Measurements from ENCODE around the gene SCYGR3.
A peak's percentile ranks its signal among the peaks of the same experiment; 100 is the strongest.
"Not testable (repeated sequence)": the region's sequence is repeated elsewhere in the genome, so short reads cannot be mapped to it uniquely, and the experiment has no call there.

The SCYGR3 gene

DNA sequence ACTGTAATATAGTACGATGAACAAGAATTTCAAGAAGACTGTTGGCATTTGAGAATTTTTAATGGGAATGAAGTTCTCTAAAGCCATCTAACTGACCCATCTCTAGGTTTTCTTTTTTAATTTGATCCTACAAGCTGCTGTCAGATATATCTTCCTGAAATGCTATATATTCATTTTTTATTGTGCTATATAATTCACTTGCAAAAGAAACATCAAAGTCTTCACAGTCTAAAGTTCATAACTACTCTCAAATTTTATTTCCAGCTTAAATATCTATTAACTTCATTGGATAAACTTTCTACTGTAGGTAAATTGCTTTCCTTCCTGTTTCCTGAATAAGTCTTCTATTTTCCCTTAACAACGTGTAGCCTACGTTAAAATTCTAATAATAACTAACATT, 12.3 kb downstream of the SCYGR3 start:
- no peak overlapping the region for H2AFZ ChIP-seq (ENCODE audit: low read depth, low read length)
- H2BK15ac ChIP-seq (ENCODE audit: low read depth, poor library complexity, severe bottlenecking): no peak overlapping the region
- no peaks in the 10 kb centered on the region for H3K79me1 ChIP-seq (replicated peaks; ENCODE audit: low read length, poor library complexity, severe bottlenecking)
- H2BK12ac ChIP-seq (ENCODE audit: low read length in 2 of 2): no peak overlapping the region
- H2BK120ac ChIP-seq (ENCODE audit: low read depth, low read length): no peak overlapping the region
- no peak overlapping the region for H3K9ac ChIP-seq (ENCODE audit: low read length)
- no peaks in the 10 kb centered on the region for H3K36me3 ChIP-seq (ENCODE audit: control insufficient read depth in 1 of 2, insufficient read depth in 2 of 2, low read depth in 1 of 2, low read length in 2 of 2)
- no peak overlapping the region for H3K14ac ChIP-seq (ENCODE audit: low read length in 2 of 2)
- H4K8ac ChIP-seq (ENCODE audit: low read length): no peak overlapping the region
- H3K18ac ChIP-seq (ENCODE audit: low read depth in 1 of 2, low read length in 2 of 2): no peak overlapping the region
- no peak overlapping the region for H3K4ac ChIP-seq (ENCODE audit: low read depth in 1 of 2, low read length in 2 of 2)
- no peak overlapping the region for H2BK5ac ChIP-seq (ENCODE audit: low read depth, low read length, poor library complexity, severe bottlenecking)
- H3K23ac ChIP-seq (ENCODE audit: low read length in 2 of 2): no peak overlapping the region
- no peak overlapping the region for H4K91ac ChIP-seq (ENCODE audit: low read length)
- no peak overlapping the region for H2AK5ac ChIP-seq (ENCODE audit: low read length, severe bottlenecking)
- no peaks in the 10 kb centered on the region for H3K27me3 ChIP-seq (ENCODE audit: control insufficient read depth in 1 of 2, insufficient read depth in 1 of 2, low read length in 2 of 2)
- no peak overlapping the region for H3K4me3 ChIP-seq (ENCODE audit: insufficient read depth in 1 of 2, low read depth in 1 of 2, low read length in 2 of 2)
- no peak for DNase-seq
- no peak overlapping the region for H3K27ac ChIP-seq (ENCODE audit: low read length, poor library complexity, severe bottlenecking)
- WGBS: no CpG with 5 or more reads among the region's 3 CpGs
- no peaks in the 10 kb centered on the region for H3K9me3 ChIP-seq (ENCODE audit: control insufficient read depth, low read length)
- no peak overlapping the region for H3K4me2 ChIP-seq (ENCODE audit: low read length, poor library complexity, severe bottlenecking)
- H3K4me1 ChIP-seq (ENCODE audit: control insufficient read depth, insufficient read depth, low read depth, low read length): peaks cover 2% of the 10 kb centered on the region

DNA sequence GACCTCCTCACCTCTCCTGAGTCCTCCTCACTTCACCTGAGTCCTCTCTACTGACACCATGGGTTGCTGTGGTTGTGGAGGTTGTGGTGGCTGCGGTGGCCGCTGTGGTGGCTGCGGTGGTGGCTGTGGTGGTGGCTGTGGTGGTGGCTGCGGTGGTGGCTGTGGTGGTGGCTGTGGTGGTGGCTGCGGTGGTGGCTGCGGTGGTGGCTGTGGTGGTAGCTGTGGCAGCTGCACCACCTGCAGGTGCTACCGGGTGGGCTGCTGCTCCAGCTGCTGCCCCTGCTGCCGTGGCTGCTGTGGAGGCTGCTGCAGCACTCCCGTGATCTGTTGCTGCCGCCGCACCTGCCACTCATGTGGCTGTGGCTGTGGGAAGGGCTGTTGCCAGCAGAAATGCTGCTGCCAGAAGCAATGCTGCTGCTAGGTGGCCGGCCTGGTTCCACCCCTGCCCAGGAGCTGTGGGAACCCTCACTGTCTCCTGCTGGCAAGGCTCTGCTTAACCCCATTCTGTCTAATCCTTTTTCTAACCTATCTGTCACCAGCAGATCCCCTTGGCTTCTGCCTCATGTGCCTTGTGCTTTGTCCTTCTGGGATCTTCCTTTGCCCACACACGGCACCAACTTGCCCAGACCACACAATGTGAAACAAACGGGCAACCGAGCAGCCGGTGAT, 15.7 kb downstream of the SCYGR3 start, which contains the start of gene SCYGR2:
SCYGR2 (plus strand) TSS at position 59 of the 669 bp plus-strand sequence; CDS start at position 59, 0 bp downstream.
- not testable (repeated sequence) for H4K91ac ChIP-seq (ENCODE audit: low read length); H2AK5ac ChIP-seq (ENCODE audit: low read length, severe bottlenecking); H3K4me3 ChIP-seq (ENCODE audit: insufficient read depth in 1 of 2, low read depth in 1 of 2, low read length in 2 of 2); H2BK15ac ChIP-seq (ENCODE audit: low read depth, poor library complexity, severe bottlenecking); H3K27ac ChIP-seq (ENCODE audit: low read length, poor library complexity, severe bottlenecking); H3K23ac ChIP-seq (ENCODE audit: low read length in 2 of 2); H3K18ac ChIP-seq (ENCODE audit: low read depth in 1 of 2, low read length in 2 of 2); H3K27me3 ChIP-seq (ENCODE audit: control insufficient read depth in 1 of 2, insufficient read depth in 1 of 2, low read length in 2 of 2); H2BK120ac ChIP-seq (ENCODE audit: low read depth, low read length); DNase-seq; H3K4me1 ChIP-seq (ENCODE audit: control insufficient read depth, insufficient read depth, low read depth, low read length); H2BK12ac ChIP-seq (ENCODE audit: low read length in 2 of 2); H3K9ac ChIP-seq (ENCODE audit: low read length); H3K4ac ChIP-seq (ENCODE audit: low read depth in 1 of 2, low read length in 2 of 2); H4K8ac ChIP-seq (ENCODE audit: low read length); H3K36me3 ChIP-seq (ENCODE audit: control insufficient read depth in 1 of 2, insufficient read depth in 2 of 2, low read depth in 1 of 2, low read length in 2 of 2); H3K79me1 ChIP-seq (replicated peaks; ENCODE audit: low read length, poor library complexity, severe bottlenecking); H3K9me3 ChIP-seq (ENCODE audit: control insufficient read depth, low read length); H2BK5ac ChIP-seq (ENCODE audit: low read depth, low read length, poor library complexity, severe bottlenecking); H3K4me2 ChIP-seq (ENCODE audit: low read length, poor library complexity, severe bottlenecking)
- peak within 1 kb of the TSS; percentile 31 for H2AFZ ChIP-seq (ENCODE audit: low read depth, low read length)
- H3K14ac ChIP-seq (ENCODE audit: low read length in 2 of 2): peak within 1 kb of the TSS in 1 of 2 experiments; percentile 75
- WGBS: 88% methylated on average over 9 of the region's 16 CpGs

DNA sequence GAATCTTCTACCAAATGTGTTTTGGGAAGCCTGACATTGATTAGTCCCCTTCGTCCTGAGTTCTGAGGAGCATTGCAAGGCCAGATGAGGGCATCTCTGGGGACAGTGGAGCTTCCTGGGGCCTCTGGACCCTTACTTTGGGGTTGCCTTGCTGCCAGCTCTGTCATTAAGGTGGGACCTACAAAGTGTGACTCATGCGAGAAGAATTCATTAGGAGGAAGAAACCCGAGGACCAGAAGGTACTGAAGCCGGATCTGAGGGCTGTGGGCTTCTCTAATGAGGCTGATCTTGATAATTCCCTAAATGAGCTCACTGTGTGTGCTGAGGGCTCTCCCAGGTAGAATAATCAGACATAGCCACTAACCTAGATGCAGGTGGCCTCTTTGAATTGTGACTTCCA, 16.6 kb downstream of the SCYGR3 start:
- Histone ChIP-seq H4K8ac (ENCODE audit: low read length) (no peak overlapping the region), H3K4me1 (ENCODE audit: control insufficient read depth, insufficient read depth, low read depth, low read length) (peaks cover 2% of the 10 kb centered on the region), H3K36me3 (ENCODE audit: control insufficient read depth in 1 of 2, insufficient read depth in 2 of 2, low read depth in 1 of 2, low read length in 2 of 2) (no peaks in the 10 kb centered on the region), H2BK15ac (ENCODE audit: low read depth, poor library complexity, severe bottlenecking) (no peak overlapping the region), H3K4ac (ENCODE audit: low read depth in 1 of 2, low read length in 2 of 2) (no peak overlapping the region), H3K23ac (ENCODE audit: low read length in 2 of 2) (no peak overlapping the region), H3K9ac (ENCODE audit: low read length) (no peak overlapping the region), H2BK12ac (ENCODE audit: low read length in 2 of 2) (no peak overlapping the region), H3K27ac (ENCODE audit: low read length, poor library complexity, severe bottlenecking) (no peak overlapping the region), H3K4me2 (ENCODE audit: low read length, poor library complexity, severe bottlenecking) (no peak overlapping the region), H3K27me3 (ENCODE audit: control insufficient read depth in 1 of 2, insufficient read depth in 1 of 2, low read length in 2 of 2) (no peaks in the 10 kb centered on the region), H4K91ac (ENCODE audit: low read length) (no peak overlapping the region), H3K4me3 (ENCODE audit: insufficient read depth in 1 of 2, low read depth in 1 of 2, low read length in 2 of 2) (no peak overlapping the region), H2BK120ac (ENCODE audit: low read depth, low read length) (no peak overlapping the region), H3K79me1 (replicated peaks; ENCODE audit: low read length, poor library complexity, severe bottlenecking) (no peaks in the 10 kb centered on the region), H2AFZ (ENCODE audit: low read depth, low read length) (no peak overlapping the region), H3K18ac (ENCODE audit: low read depth in 1 of 2, low read length in 2 of 2) (no peak overlapping the region), H3K9me3 (ENCODE audit: control insufficient read depth, low read length) (no peaks in the 10 kb centered on the region), H2AK5ac (ENCODE audit: low read length, severe bottlenecking) (no peak overlapping the region), H2BK5ac (ENCODE audit: low read depth, low read length, poor library complexity, severe bottlenecking) (no peak overlapping the region), H3K14ac (ENCODE audit: low read length in 2 of 2) (no peak overlapping the region)
- 42% methylated on average over 4 of the region's 4 CpGs for WGBS
- no peak for DNase-seq

DNA sequence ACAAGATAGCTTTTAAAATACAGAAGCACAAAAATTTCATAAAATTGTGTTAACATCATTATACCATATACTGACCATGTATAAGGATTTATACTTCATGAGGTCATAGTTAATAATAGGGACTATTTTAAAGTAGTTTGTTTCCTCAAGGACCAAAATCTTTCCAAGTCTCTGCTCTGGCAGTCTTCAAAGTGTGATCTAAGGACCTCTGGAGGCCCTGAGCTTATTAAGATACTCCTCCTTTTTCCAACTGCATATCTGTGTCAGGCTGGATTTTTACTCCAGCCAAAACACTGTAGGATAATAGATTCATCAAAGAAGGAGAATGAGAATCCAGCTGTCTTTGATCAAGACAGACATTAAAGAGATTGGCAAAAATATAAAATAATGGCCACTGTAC, 17.6 kb downstream of the SCYGR3 start:
- Histone ChIP-seq H4K8ac (ENCODE audit: low read length) (no peak overlapping the region), H2BK12ac (ENCODE audit: low read length in 2 of 2) (no peak overlapping the region), H3K36me3 (ENCODE audit: control insufficient read depth in 1 of 2, insufficient read depth in 2 of 2, low read depth in 1 of 2, low read length in 2 of 2) (no peaks in the 10 kb centered on the region), H2BK15ac (ENCODE audit: low read depth, poor library complexity, severe bottlenecking) (no peak overlapping the region), H3K4me3 (ENCODE audit: insufficient read depth in 1 of 2, low read depth in 1 of 2, low read length in 2 of 2) (no peak overlapping the region), H3K27ac (ENCODE audit: low read length, poor library complexity, severe bottlenecking) (no peak overlapping the region), H3K23ac (ENCODE audit: low read length in 2 of 2) (no peak overlapping the region), H4K91ac (ENCODE audit: low read length) (no peak overlapping the region), H3K4me1 (ENCODE audit: control insufficient read depth, insufficient read depth, low read depth, low read length) (peaks cover 2% of the 10 kb centered on the region), H2AK5ac (ENCODE audit: low read length, severe bottlenecking) (no peak overlapping the region), H2AFZ (ENCODE audit: low read depth, low read length) (no peak overlapping the region), H3K18ac (ENCODE audit: low read depth in 1 of 2, low read length in 2 of 2) (no peak overlapping the region), H3K9ac (ENCODE audit: low read length) (no peak overlapping the region), H3K9me3 (ENCODE audit: control insufficient read depth, low read length) (no peaks in the 10 kb centered on the region), H2BK5ac (ENCODE audit: low read depth, low read length, poor library complexity, severe bottlenecking) (no peak overlapping the region), H2BK120ac (ENCODE audit: low read depth, low read length) (no peak overlapping the region), H3K4ac (ENCODE audit: low read depth in 1 of 2, low read length in 2 of 2) (no peak overlapping the region), H3K27me3 (ENCODE audit: control insufficient read depth in 1 of 2, insufficient read depth in 1 of 2, low read length in 2 of 2) (no peaks in the 10 kb centered on the region), H3K4me2 (ENCODE audit: low read length, poor library complexity, severe bottlenecking) (no peak overlapping the region), H3K79me1 (replicated peaks; ENCODE audit: low read length, poor library complexity, severe bottlenecking) (no peaks in the 10 kb centered on the region), H3K14ac (ENCODE audit: low read length in 2 of 2) (no peak overlapping the region)
- DNase-seq: no peak

Measured in mesenchymal stem cell (in vitro differentiated cells and primary cell).